Endothelial cell (in vitro differentiated cells): Measurements from ENCODE around the gene MYRFL. TPM values are rescaled to one million over a fixed set of nuclear protein-coding genes. Genes with fewer than 3 reads are reported as not detected.

ENCODE experiments used
- DNase-seq: peaks from one replicate; pipeline ENCODE4 v3.0.0; 2021; ENCODE audit warnings: low spot score
- H3K27ac Mint-ChIP-seq: one replicate; pipeline ENCODE4 v1.8.0; 2021; ENCODE audit warnings: mixed read lengths, inconsistent platforms; ENCODE audit not compliant: unreplicated experiment
- H3K27me3 Mint-ChIP-seq: one replicate; pipeline ENCODE4 v1.8.0; 2021; ENCODE audit warnings: mild to moderate bottlenecking, moderate library complexity, mixed read lengths, inconsistent platforms; ENCODE audit not compliant: unreplicated experiment
- H3K36me3 Mint-ChIP-seq: one replicate; pipeline ENCODE4 v1.8.0; 2021; ENCODE audit warnings: mild to moderate bottlenecking, low read depth, mixed read lengths, inconsistent platforms; ENCODE audit not compliant: unreplicated experiment
- H3K4me1 Mint-ChIP-seq: one replicate; pipeline ENCODE4 v1.8.0; 2021; ENCODE audit warnings: mild to moderate bottlenecking, mixed read lengths, inconsistent platforms; ENCODE audit not compliant: unreplicated experiment
- H3K4me3 Mint-ChIP-seq: one replicate; pipeline ENCODE4 v1.8.0; 2021; ENCODE audit warnings: mild to moderate bottlenecking, mixed read lengths, inconsistent platforms; ENCODE audit not compliant: unreplicated experiment
- H3K9me3 Mint-ChIP-seq: one replicate; pipeline ENCODE4 v1.8.0; 2021; ENCODE audit warnings: mixed read lengths, inconsistent platforms; ENCODE audit not compliant: unreplicated experiment
- CTCF ChIP-seq: fragments of 200-600 bp; sonication (generic); IDR thresholded peaks from one replicate; pipeline ENCODE4 v1.5.0; 2021; ENCODE audit warnings: antibody characterized with exemption; ENCODE audit not compliant: unreplicated experiment
- total RNA-seq: library from RNA; stranded (reverse); fragmentation: NEBNext Ultra II Directional; extraction: Animal tissue kit (Norgen Biotek cat#: 25700); gene quantifications from one replicate; pipeline ENCODE4 v1.2.1, GENCODE V29; 2021; ENCODE audit not compliant: unreplicated experiment

The MYRFL gene
- total RNA-seq, 1 donor from 2014 or later = 0.69 TPM

- Mint-ChIP-seq H3K9me3 (no peaks in the 10 kb centered on the region), H3K4me1 (peaks cover 60% of the 10 kb centered on the region), H3K27me3 (peaks cover 3% of the 10 kb centered on the region), H3K4me3 (no peak overlapping the region), H3K27ac (no peak overlapping the region), H3K36me3 (peaks cover 2% of the 10 kb centered on the region)
- DNase-seq = no peak
- TF ChIP-seq CTCF = no peak
These were observed 78.5 kb downstream of the MYRFL start for GRCh38 chr12:69903548-69903947.

- peaks cover 4% of the 10 kb centered on the region for H3K27me3 Mint-ChIP-seq
- peaks cover 65% of the 10 kb centered on the region for H3K4me1 Mint-ChIP-seq
- no peak overlapping the region for H3K4me3 Mint-ChIP-seq
- peaks cover 2% of the 10 kb centered on the region for H3K36me3 Mint-ChIP-seq
- H3K27ac Mint-ChIP-seq = no peak overlapping the region
- DNase-seq = no peak
- no peak for TF ChIP-seq CTCF
- no peaks in the 10 kb centered on the region for H3K9me3 Mint-ChIP-seq
These were observed 79.8 kb downstream of the MYRFL start for GRCh38 chr12:69904777-69905176.

DNA sequence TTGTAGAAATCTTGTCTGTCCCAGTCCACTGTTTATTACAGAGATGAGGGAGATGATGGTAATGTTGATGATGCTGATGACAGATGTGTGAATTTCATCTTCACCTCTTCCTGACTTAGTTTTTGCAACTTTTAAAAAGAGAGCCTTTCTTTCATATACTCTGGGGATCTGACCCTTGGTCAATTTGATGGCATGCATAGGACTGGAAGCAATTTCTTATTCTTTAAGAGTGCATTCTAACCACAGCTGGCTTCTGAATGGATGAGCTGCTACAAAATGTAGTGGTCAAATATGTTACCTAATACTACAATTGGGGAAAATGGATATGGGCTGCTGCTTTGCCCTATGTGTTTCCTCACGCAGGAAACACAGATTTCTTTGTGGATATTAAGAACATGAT is 80.8 kb downstream of the MYRFL start:
- TF ChIP-seq CTCF = no peak
- no peak overlapping the region for H3K4me3 Mint-ChIP-seq
- no peak for DNase-seq
- no peaks in the 10 kb centered on the region for H3K9me3 Mint-ChIP-seq
- peaks cover 2% of the 10 kb centered on the region for H3K36me3 Mint-ChIP-seq
- H3K4me1 Mint-ChIP-seq = peaks cover 63% of the 10 kb centered on the region
- H3K27me3 Mint-ChIP-seq = peaks cover 1% of the 10 kb centered on the region
- H3K27ac Mint-ChIP-seq = no peak overlapping the region

GRCh38 chr12:69906411-69907216 is 81.6 kb downstream of the MYRFL start:
- no peak overlapping the region for H3K27ac Mint-ChIP-seq
- peaks cover 2% of the 10 kb centered on the region for H3K36me3 Mint-ChIP-seq
- H3K4me3 Mint-ChIP-seq = no peak overlapping the region
- peaks cover 60% of the 10 kb centered on the region for H3K4me1 Mint-ChIP-seq
- no peak for DNase-seq
- no peak for TF ChIP-seq CTCF
- no peaks in the 10 kb centered on the region for H3K9me3 Mint-ChIP-seq
- H3K27me3 Mint-ChIP-seq = peaks cover 1% of the 10 kb centered on the region

GRCh38 chr12:69908203-69908602 is 83.2 kb downstream of the MYRFL start:
- H3K36me3 Mint-ChIP-seq = peaks cover 2% of the 10 kb centered on the region
- H3K9me3 Mint-ChIP-seq = no peaks in the 10 kb centered on the region
- peak overlapping the region; percentile 53 for H3K27ac Mint-ChIP-seq
- peaks cover 1% of the 10 kb centered on the region for H3K27me3 Mint-ChIP-seq
- H3K4me1 Mint-ChIP-seq = peaks cover 54% of the 10 kb centered on the region
- no peak overlapping the region for H3K4me3 Mint-ChIP-seq
- no peak for TF ChIP-seq CTCF
- no peak for DNase-seq
